HEK293 (cell line): ENCODE results near the gene S100A6.

ENCODE experiments used
- BCL11B ChIP-seq: fragments of 450-650 bp; formaldehyde crosslinking; IDR thresholded peaks from 2 replicates; pipeline ENCODE4 v1.5.1; 2016; ENCODE audit warnings: low read depth, missing biosample characterization, missing genetic modification characterization
- GLI2 ChIP-seq: fragments of 450-650 bp; formaldehyde crosslinking; IDR thresholded peaks from 2 replicates; pipeline ENCODE4; 2017; ENCODE audit warnings: missing biosample characterization, missing genetic modification characterization, low read depth, borderline replicate concordance
- HOXA7 ChIP-seq: sonication (generic); formaldehyde crosslinking; IDR thresholded peaks from 2 replicates; pipeline ENCODE4 v1.8.1; 2022; ENCODE audit warnings: missing genetic modification reagents, borderline replicate concordance
- IKZF3 ChIP-seq: fragments of 450-650 bp; IDR thresholded peaks from 2 replicates; pipeline ENCODE4 v1.5.0; 2018; ENCODE audit warnings: missing biosample characterization, mild to moderate bottlenecking, missing genetic modification characterization, moderate library complexity
- KLF16 ChIP-seq: fragments of 450-650 bp; formaldehyde crosslinking; IDR thresholded peaks from 2 replicates; pipeline ENCODE4 v1.5.1; 2017; ENCODE audit warnings: missing biosample characterization, missing genetic modification characterization
- MZF1 ChIP-seq: fragments of 450-650 bp; formaldehyde crosslinking; IDR thresholded peaks from 2 replicates; pipeline ENCODE4 v1.5.1; 2017; ENCODE audit warnings: missing biosample characterization, missing genetic modification characterization, borderline replicate concordance
- RBAK ChIP-seq: fragments of 450-650 bp; formaldehyde crosslinking; IDR thresholded peaks from 2 replicates; pipeline ENCODE4 v1.5.1; 2016; ENCODE audit warnings: missing biosample characterization, missing genetic modification characterization
- REPIN1 ChIP-seq: fragments of 450-650 bp; formaldehyde crosslinking; IDR thresholded peaks from 2 replicates; pipeline ENCODE4 v1.5.1; 2017; ENCODE audit warnings: missing biosample characterization, missing genetic modification characterization, low read depth
- SALL2 ChIP-seq: fragments of 450-650 bp; formaldehyde crosslinking; IDR thresholded peaks from 2 replicates; pipeline ENCODE4 v1.5.0; 2017; ENCODE audit warnings: missing biosample characterization, mild to moderate bottlenecking, missing genetic modification characterization, borderline replicate concordance
- YY1 ChIP-seq: fragments of 450-650 bp; formaldehyde crosslinking; IDR thresholded peaks from 2 replicates; pipeline ENCODE4 v1.5.1; 2018; ENCODE audit warnings: missing biosample characterization, missing genetic modification characterization
- ZBTB26 ChIP-seq: fragments of 450-650 bp; formaldehyde crosslinking; optimal IDR thresholded peaks from 2 replicates; pipeline ENCODE3; 2016; ENCODE audit warnings: missing biosample characterization, mild to moderate bottlenecking, missing genetic modification characterization
- ZBTB48 ChIP-seq: fragments of 450-650 bp; formaldehyde crosslinking; IDR thresholded peaks from 2 replicates; pipeline ENCODE4 v1.5.1; 2016; ENCODE audit warnings: missing biosample characterization, missing genetic modification characterization
- ZNF10 ChIP-seq: fragments of 450-650 bp; formaldehyde crosslinking; IDR thresholded peaks from 2 replicates; pipeline ENCODE4 v1.5.1; 2017; ENCODE audit warnings: missing biosample characterization, missing genetic modification characterization
- ZNF121 ChIP-seq: fragments of 450-650 bp; formaldehyde crosslinking; IDR thresholded peaks from 2 replicates; pipeline ENCODE4 v1.5.1; 2016; ENCODE audit warnings: missing biosample characterization, missing genetic modification characterization
- ZNF138 ChIP-seq: fragments of 450-650 bp; formaldehyde crosslinking; IDR thresholded peaks from 2 replicates; pipeline ENCODE4 v1.5.1; 2016; ENCODE audit warnings: missing biosample characterization, missing genetic modification characterization, borderline replicate concordance
- ZNF184 ChIP-seq: fragments of 450-650 bp; IDR thresholded peaks from 2 replicates; pipeline ENCODE4 v1.5.1; 2018; ENCODE audit warnings: missing biosample characterization, mild to moderate bottlenecking, missing genetic modification characterization
- ZNF19 ChIP-seq: fragments of 450-650 bp; formaldehyde crosslinking; IDR thresholded peaks from 2 replicates; pipeline ENCODE4; 2016; ENCODE audit warnings: missing biosample characterization, missing genetic modification characterization, low read depth
- ZNF302 ChIP-seq: fragments of 450-650 bp; formaldehyde crosslinking; IDR thresholded peaks from 2 replicates; pipeline ENCODE4 v1.5.1; 2016; ENCODE audit warnings: missing biosample characterization, missing genetic modification characterization, low read depth
- ZNF335 ChIP-seq: fragments of 450-650 bp; formaldehyde crosslinking; conservative IDR thresholded peaks from 2 replicates; pipeline ENCODE4 v1.5.1; 2016; ENCODE audit warnings: missing biosample characterization, missing genetic modification characterization
- ZNF350 ChIP-seq: fragments of 450-650 bp; formaldehyde crosslinking; IDR thresholded peaks from 2 replicates; pipeline ENCODE4 v1.5.0; 2017; ENCODE audit warnings: missing biosample characterization, mild to moderate bottlenecking, missing genetic modification characterization
- ZNF354C ChIP-seq: fragments of 450-650 bp; formaldehyde crosslinking; IDR thresholded peaks from 2 replicates; pipeline ENCODE4 v1.5.1; 2016; ENCODE audit warnings: missing biosample characterization, missing genetic modification characterization, low read depth, borderline replicate concordance
- ZNF394 ChIP-seq: fragments of 450-650 bp; formaldehyde crosslinking; IDR thresholded peaks from 2 replicates; pipeline ENCODE4 v1.5.1; 2016; ENCODE audit warnings: missing biosample characterization, missing genetic modification characterization, mild to moderate bottlenecking, moderate library complexity, borderline replicate concordance
- ZNF416 ChIP-seq: fragments of 450-650 bp; formaldehyde crosslinking; IDR thresholded peaks from 2 replicates; pipeline ENCODE4 v1.5.1; 2016; ENCODE audit warnings: missing biosample characterization, missing genetic modification characterization
- ZNF426 ChIP-seq: fragments of 450-650 bp; formaldehyde crosslinking; IDR thresholded peaks from 2 replicates; pipeline ENCODE4 v1.5.1; 2017; ENCODE audit warnings: missing biosample characterization, missing genetic modification characterization, mild to moderate bottlenecking, inconsistent platforms, moderate library complexity
- ZNF48 ChIP-seq: fragments of 450-650 bp; formaldehyde crosslinking; IDR thresholded peaks from 2 replicates; pipeline ENCODE4 v1.5.1; 2016; ENCODE audit warnings: missing biosample characterization, missing genetic modification characterization
- ZNF501 ChIP-seq: fragments of 450-650 bp; formaldehyde crosslinking; IDR thresholded peaks from 2 replicates; pipeline ENCODE4 v1.5.1; 2016; ENCODE audit warnings: missing biosample characterization, missing genetic modification characterization
- ZNF510 ChIP-seq: fragments of 450-650 bp; formaldehyde crosslinking; IDR thresholded peaks from 2 replicates; pipeline ENCODE4 v1.5.1; 2018; ENCODE audit warnings: mild to moderate bottlenecking, missing genetic modification characterization, missing biosample characterization; ENCODE audit not compliant: insufficient replicate concordance
- ZNF513 ChIP-seq: fragments of 450-650 bp; IDR thresholded peaks from 2 replicates; pipeline ENCODE4 v1.5.1; 2018; ENCODE audit warnings: missing biosample characterization, missing genetic modification characterization
- ZNF529 ChIP-seq: fragments of 450-650 bp; formaldehyde crosslinking; IDR thresholded peaks from 2 replicates; pipeline ENCODE4 v1.5.1; 2017; ENCODE audit warnings: missing genetic modification characterization, missing biosample characterization; ENCODE audit not compliant: insufficient replicate concordance
- ZNF585B ChIP-seq: fragments of 450-650 bp; formaldehyde crosslinking; IDR thresholded peaks from 2 replicates; pipeline ENCODE4 v1.5.1; 2016; ENCODE audit warnings: missing biosample characterization, missing genetic modification characterization
- ZNF621 ChIP-seq: fragments of 450-650 bp; formaldehyde crosslinking; IDR thresholded peaks from 2 replicates; pipeline ENCODE4 v1.5.1; 2017; ENCODE audit warnings: missing biosample characterization, missing genetic modification characterization
- ZNF623 ChIP-seq: fragments of 450-650 bp; formaldehyde crosslinking; IDR thresholded peaks from 2 replicates; pipeline ENCODE4 v1.5.1; 2016; ENCODE audit warnings: missing biosample characterization, missing genetic modification characterization
- ZNF677 ChIP-seq: fragments of 450-650 bp; IDR thresholded peaks from 2 replicates; pipeline ENCODE4 v1.5.0; 2018; ENCODE audit warnings: missing biosample characterization, mild to moderate bottlenecking, missing genetic modification characterization, moderate library complexity
- ZNF707 ChIP-seq: fragments of 450-650 bp; formaldehyde crosslinking; IDR thresholded peaks from 2 replicates; pipeline ENCODE4 v1.5.1; 2016; ENCODE audit warnings: missing biosample characterization, missing genetic modification characterization
- ZNF791 ChIP-seq: fragments of 450-650 bp; formaldehyde crosslinking; IDR thresholded peaks from 2 replicates; pipeline ENCODE4 v1.5.1; 2016; ENCODE audit warnings: missing biosample characterization, missing genetic modification characterization
- ZNF830 ChIP-seq: fragments of 450-650 bp; IDR thresholded peaks from 2 replicates; pipeline ENCODE4 v1.5.0; 2018; ENCODE audit warnings: missing biosample characterization, missing genetic modification characterization, low read depth, mild to moderate bottlenecking, moderate library complexity
- ZSCAN16 ChIP-seq: fragments of 450-650 bp; formaldehyde crosslinking; IDR thresholded peaks from 2 replicates; pipeline ENCODE4 v1.5.1; 2016; ENCODE audit warnings: missing biosample characterization, missing genetic modification characterization
- ZSCAN5A ChIP-seq: fragments of 450-650 bp; formaldehyde crosslinking; IDR thresholded peaks from 2 replicates; pipeline ENCODE4 v1.5.1; 2016; ENCODE audit warnings: missing biosample characterization, missing genetic modification characterization
- ZXDB ChIP-seq: fragments of 450-650 bp; formaldehyde crosslinking; IDR thresholded peaks from 2 replicates; pipeline ENCODE4 v1.5.1; 2016; ENCODE audit warnings: missing biosample characterization, missing genetic modification characterization

Gene S100A6

GRCh38 chr1:153490272-153491051, 45.3 kb downstream of the S100A6 start (continued):
- TF ChIP-seq ZNF121 (tag by site-specific recombination) (no peak), ZNF416 (tag by site-specific recombination) (no peak), ZNF426 (tag by site-specific recombination) (no peak), SALL2 (tag by site-specific recombination) (no peak), BCL11B (tag by site-specific recombination) (no peak), ZBTB48 (tag by site-specific recombination) (no peak), ZNF354C (no peak), ZNF394 (tag by site-specific recombination) (peak; percentile 45; the same call in 1 of the 2 replicates), ZNF350 (tag by site-specific recombination) (no peak), ZNF621 (tag by site-specific recombination) (no peak), ZNF302 (tag by site-specific recombination) (no peak), ZNF510 (no peak), ZNF10 (0 out of 2 replicates have a peak, but pooled peaks have one; percentile 68), ZNF138 (no peak), ZXDB (tag by site-specific recombination) (peak; percentile 86), ZNF48 (tag by site-specific recombination) (no peak), YY1 (tag by site-specific recombination) (no peak), ZNF585B (tag by site-specific recombination) (no peak), REPIN1 (tag by site-specific recombination) (no peak), MZF1 (tag by site-specific recombination) (peak; percentile 93; the same call in 1 of the 2 replicates), KLF16 (tag by site-specific recombination) (no peak), GLI2 (tag by site-specific recombination) (no peak), ZNF184 (tag by site-specific recombination) (peak; percentile 83), ZNF501 (tag by site-specific recombination) (peak; percentile 67; the same call in 1 of the 2 replicates), ZSCAN5A (tag by site-specific recombination) (no peak), RBAK (tag by site-specific recombination) (no peak), ZNF830 (tag by site-specific recombination) (no peak), ZNF335 (tag by site-specific recombination) (no peak; the same call in 1 of the 2 replicates), ZNF513 (tag by site-specific recombination) (no peak), ZNF529 (tag by site-specific recombination) (no peak), IKZF3 (tag by site-specific recombination) (peak; percentile 96), ZNF677 (tag by site-specific recombination) (no peak), ZNF791 (tag by site-specific recombination) (no peak), ZNF707 (tag by site-specific recombination) (no peak), ZBTB26 (tag by site-specific recombination) (no peak), HOXA7 (CRISPR knock-in tag) (no peak), ZSCAN16 (tag by site-specific recombination) (no peak), ZNF623 (no peak), ZNF19 (tag by site-specific recombination) (no peak)
